GM19025 (cell line): ENCODE data around the gene C12orf57.
"Not testable (repeated sequence)": the region's sequence is repeated elsewhere in the genome, so short reads cannot be mapped to it uniquely, and the experiment has no call there.

Experiments used
- ATAC-seq: cut with Tn5 transposase; IDR thresholded peaks from one replicate; pipeline ENCODE4 v1.9.1; 2021; ENCODE audit warnings: mild to moderate bottlenecking, low read depth, moderate library complexity; ENCODE audit not compliant: unreplicated experiment

Gene C12orf57

GRCh38 chr12:6943722-6944380, at the start of gene C12orf57, which contains the start of gene RNU7-1:
TSS of gene C12orf57 (plus strand) at chr12:6944022. CDS start at chr12:6944122, 100 bp downstream.
TSS of gene RNU7-1 (plus strand) at chr12:6943816.
- peak; percentile 31 for ATAC-seq

GRCh38 chr12:6894321-6894720, 49.5 kb upstream of the C12orf57 start:
- ATAC-seq, result no peak

GRCh38 chr12:6896846-6897435, 46.9 kb upstream of the C12orf57 start:
- ATAC-seq, result no peak

GRCh38 chr12:6899427-6899826, 44.4 kb upstream of the C12orf57 start:
- ATAC-seq, result no peak

- no peak for ATAC-seq
Observed at GRCh38 chr12:6899837-6900519, 43.8 kb upstream of the C12orf57 start.

- no peak for ATAC-seq
Observed at GRCh38 chr12:6902448-6902847, 41.4 kb upstream of the C12orf57 start.

- no peak for ATAC-seq
Observed at GRCh38 chr12:6903722-6904121, 40.1 kb upstream of the C12orf57 start.

- peak; percentile 95 for ATAC-seq
Observed at GRCh38 chr12:6904280-6905276, 39.2 kb upstream of the C12orf57 start, which contains the start of gene LRRC23. TSS of gene LRRC23 (plus strand) at chr12:6904822. CDS start at chr12:6905634, 812 bp downstream.

GRCh38 chr12:6905414-6906040, 38.3 kb upstream of the C12orf57 start:
- ATAC-seq, result no peak

GRCh38 chr12:6908141-6908540, 35.7 kb upstream of the C12orf57 start:
- ATAC-seq, result not testable (repeated sequence)

- no peak for ATAC-seq
Observed at GRCh38 chr12:6909421-6910145, 34.2 kb upstream of the C12orf57 start.

GRCh38 chr12:6912164-6912935, 31.5 kb upstream of the C12orf57 start:
- no peak for ATAC-seq

- peak; percentile 75 for ATAC-seq
Observed at GRCh38 chr12:6914246-6914946, 29.4 kb upstream of the C12orf57 start, which contains the start of gene ENO2. TSS of gene ENO2 (plus strand) at chr12:6914580. CDS start at chr12:6915833, 1,253 bp downstream.

- no peak for ATAC-seq
Observed at GRCh38 chr12:6914947-6915788, 28.7 kb upstream of the C12orf57 start.

- no peak for ATAC-seq
Observed at GRCh38 chr12:6915789-6916285, 28.0 kb upstream of the C12orf57 start.

GRCh38 chr12:6916426-6917200, 27.2 kb upstream of the C12orf57 start:
- no peak for ATAC-seq
